ENCODE measurements around the gene ZNF282.

The ZNF282 gene

GRCh38 chr7:149207324-149208035 lies 12.1 kb downstream of the ZNF282 start:
- Histone ChIP-seq H3K4me3 (ENCODE audit: low read depth in 1 of 5, low read length in 5 of 5) (no peak overlapping the region), H3K27me3 (ENCODE audit: control insufficient read depth in 5 of 5, insufficient read depth in 4 of 5, low read length in 5 of 5) (no peaks in the 10 kb centered on the region), H3K9ac (ENCODE audit: low read length in 5 of 5) (no peak overlapping the region), H3K36me3 (ENCODE audit: control insufficient read depth in 5 of 5, insufficient read depth in 5 of 5, low read length in 5 of 5) (peaks cover 8 to 86% (median 82%) of the 10 kb centered on the region in 5 donors), H3K27ac (ENCODE audit: low read depth, low read length) (no peak overlapping the region), H3K9me3 (ENCODE audit: control insufficient read depth in 5 of 5, low read length in 5 of 5) (no peaks in the 10 kb centered on the region), H3K4me1 (ENCODE audit: control insufficient read depth in 5 of 5, insufficient read depth in 5 of 5, low read length in 5 of 5) (no peaks in the 10 kb centered on the region)

- H3K4me3 ChIP-seq (ENCODE audit: low read depth in 1 of 5, low read length in 5 of 5), result no peak overlapping the region
- H3K9me3 ChIP-seq (ENCODE audit: control insufficient read depth in 5 of 5, low read length in 5 of 5), result no peaks in the 10 kb centered on the region
- H3K27me3 ChIP-seq (ENCODE audit: control insufficient read depth in 5 of 5, insufficient read depth in 4 of 5, low read length in 5 of 5), result no peaks in the 10 kb centered on the region
- peaks cover 8 to 93% (median 82%) of the 10 kb centered on the region in 5 donors for H3K36me3 ChIP-seq (ENCODE audit: control insufficient read depth in 5 of 5, insufficient read depth in 5 of 5, low read length in 5 of 5)
- no peak overlapping the region for H3K27ac ChIP-seq (ENCODE audit: low read depth, low read length)
- H3K4me1 ChIP-seq (ENCODE audit: control insufficient read depth in 5 of 5, insufficient read depth in 5 of 5, low read length in 5 of 5), result peaks cover 0 to 16% (median 13%) of the 10 kb centered on the region in 5 donors
- H3K9ac ChIP-seq (ENCODE audit: low read length in 5 of 5), result no peak overlapping the region
Measured at GRCh38 chr7:149209518-149210269, 14.3 kb downstream of the ZNF282 start.

- H3K9ac ChIP-seq (ENCODE audit: low read length in 5 of 5), result no peak overlapping the region
- no peaks in the 10 kb centered on the region for H3K9me3 ChIP-seq (ENCODE audit: control insufficient read depth in 5 of 5, low read length in 5 of 5)
- no peak overlapping the region for H3K4me3 ChIP-seq (ENCODE audit: low read depth in 1 of 5, low read length in 5 of 5)
- peaks cover 0 to 19% (median 13%) of the 10 kb centered on the region in 5 donors for H3K4me1 ChIP-seq (ENCODE audit: control insufficient read depth in 5 of 5, insufficient read depth in 5 of 5, low read length in 5 of 5)
- H3K36me3 ChIP-seq (ENCODE audit: control insufficient read depth in 5 of 5, insufficient read depth in 5 of 5, low read length in 5 of 5), result peaks cover 8 to 98% (median 88%) of the 10 kb centered on the region in 5 donors
- no peaks in the 10 kb centered on the region for H3K27me3 ChIP-seq (ENCODE audit: control insufficient read depth in 5 of 5, insufficient read depth in 4 of 5, low read length in 5 of 5)
- no peak overlapping the region for H3K27ac ChIP-seq (ENCODE audit: low read depth, low read length)
Measured at GRCh38 chr7:149210551-149210950, 15.2 kb downstream of the ZNF282 start.

GRCh38 chr7:149214020-149214720 lies 18.8 kb downstream of the ZNF282 start:
- Histone ChIP-seq H3K36me3 (ENCODE audit: control insufficient read depth in 5 of 5, insufficient read depth in 5 of 5, low read length in 5 of 5) (peaks cover 8 to 99% (median 92%) of the 10 kb centered on the region in 5 donors), H3K9me3 (ENCODE audit: control insufficient read depth in 5 of 5, low read length in 5 of 5) (no peaks in the 10 kb centered on the region), H3K4me1 (ENCODE audit: control insufficient read depth in 5 of 5, insufficient read depth in 5 of 5, low read length in 5 of 5) (peaks cover 0 to 19% (median 13%) of the 10 kb centered on the region in 5 donors), H3K27ac (ENCODE audit: low read depth, low read length) (no peak overlapping the region), H3K4me3 (ENCODE audit: low read depth in 1 of 5, low read length in 5 of 5) (no peak overlapping the region), H3K9ac (ENCODE audit: low read length in 5 of 5) (no peak overlapping the region), H3K27me3 (ENCODE audit: control insufficient read depth in 5 of 5, insufficient read depth in 4 of 5, low read length in 5 of 5) (no peaks in the 10 kb centered on the region)

- Histone ChIP-seq H3K4me3 (ENCODE audit: low read depth in 1 of 5, low read length in 5 of 5) (no peak overlapping the region), H3K27me3 (ENCODE audit: control insufficient read depth in 5 of 5, insufficient read depth in 4 of 5, low read length in 5 of 5) (no peaks in the 10 kb centered on the region), H3K36me3 (ENCODE audit: control insufficient read depth in 5 of 5, insufficient read depth in 5 of 5, low read length in 5 of 5) (peaks cover 7 to 98% (median 84%) of the 10 kb centered on the region in 5 donors), H3K27ac (ENCODE audit: low read depth, low read length) (no peak overlapping the region), H3K9ac (ENCODE audit: low read length in 5 of 5) (no peak overlapping the region), H3K9me3 (ENCODE audit: control insufficient read depth in 5 of 5, low read length in 5 of 5) (no peaks in the 10 kb centered on the region), H3K4me1 (ENCODE audit: control insufficient read depth in 5 of 5, insufficient read depth in 5 of 5, low read length in 5 of 5) (peaks cover 0 to 19% (median 13%) of the 10 kb centered on the region in 5 donors)
Measured at GRCh38 chr7:149216402-149216801, 21.1 kb downstream of the ZNF282 start.

- Histone ChIP-seq H3K9ac (ENCODE audit: low read length in 5 of 5) (no peak overlapping the region), H3K36me3 (ENCODE audit: control insufficient read depth in 5 of 5, insufficient read depth in 5 of 5, low read length in 5 of 5) (peaks cover 0 to 95% (median 82%) of the 10 kb centered on the region in 5 donors), H3K27me3 (ENCODE audit: control insufficient read depth in 5 of 5, insufficient read depth in 4 of 5, low read length in 5 of 5) (no peaks in the 10 kb centered on the region), H3K4me3 (ENCODE audit: low read depth in 1 of 5, low read length in 5 of 5) (no peak overlapping the region), H3K9me3 (ENCODE audit: control insufficient read depth in 5 of 5, low read length in 5 of 5) (no peaks in the 10 kb centered on the region), H3K27ac (ENCODE audit: low read depth, low read length) (no peak overlapping the region), H3K4me1 (ENCODE audit: control insufficient read depth in 5 of 5, insufficient read depth in 5 of 5, low read length in 5 of 5) (peaks cover 0 to 19% (median 13%) of the 10 kb centered on the region in 5 donors)
Measured at GRCh38 chr7:149217570-149217969, 22.2 kb downstream of the ZNF282 start.

GRCh38 chr7:149218469-149219420 lies 23.4 kb downstream of the ZNF282 start:
- Histone ChIP-seq H3K4me3 (ENCODE audit: low read depth in 1 of 5, low read length in 5 of 5) (no peak overlapping the region), H3K9me3 (ENCODE audit: control insufficient read depth in 5 of 5, low read length in 5 of 5) (peaks cover 0 to 2% (median 0%) of the 10 kb centered on the region in 5 donors), H3K36me3 (ENCODE audit: control insufficient read depth in 5 of 5, insufficient read depth in 5 of 5, low read length in 5 of 5) (peaks cover 0 to 91% (median 75%) of the 10 kb centered on the region in 5 donors), H3K9ac (ENCODE audit: low read length in 5 of 5) (no peak overlapping the region), H3K4me1 (ENCODE audit: control insufficient read depth in 5 of 5, insufficient read depth in 5 of 5, low read length in 5 of 5) (peaks cover 0 to 12% (median 8%) of the 10 kb centered on the region in 5 donors), H3K27ac (ENCODE audit: low read depth, low read length) (no peak overlapping the region), H3K27me3 (ENCODE audit: control insufficient read depth in 5 of 5, insufficient read depth in 4 of 5, low read length in 5 of 5) (no peaks in the 10 kb centered on the region)

GRCh38 chr7:149220534-149220933 lies 25.2 kb downstream of the ZNF282 start:
- Histone ChIP-seq H3K4me3 (ENCODE audit: low read depth in 1 of 5, low read length in 5 of 5) (no peak overlapping the region), H3K4me1 (ENCODE audit: control insufficient read depth in 5 of 5, insufficient read depth in 5 of 5, low read length in 5 of 5) (no peaks in the 10 kb centered on the region), H3K27me3 (ENCODE audit: control insufficient read depth in 5 of 5, insufficient read depth in 4 of 5, low read length in 5 of 5) (no peaks in the 10 kb centered on the region), H3K9me3 (ENCODE audit: control insufficient read depth in 5 of 5, low read length in 5 of 5) (peaks cover 0 to 2% (median 0%) of the 10 kb centered on the region in 5 donors), H3K36me3 (ENCODE audit: control insufficient read depth in 5 of 5, insufficient read depth in 5 of 5, low read length in 5 of 5) (peaks cover 0 to 90% (median 73%) of the 10 kb centered on the region in 5 donors), H3K9ac (ENCODE audit: low read length in 5 of 5) (no peak overlapping the region), H3K27ac (ENCODE audit: low read depth, low read length) (no peak overlapping the region)

- H3K27me3 ChIP-seq (ENCODE audit: control insufficient read depth in 5 of 5, insufficient read depth in 4 of 5, low read length in 5 of 5), result no peaks in the 10 kb centered on the region
- peaks cover 0 to 2% (median 0%) of the 10 kb centered on the region in 5 donors for H3K9me3 ChIP-seq (ENCODE audit: control insufficient read depth in 5 of 5, low read length in 5 of 5)
- H3K36me3 ChIP-seq (ENCODE audit: control insufficient read depth in 5 of 5, insufficient read depth in 5 of 5, low read length in 5 of 5), result peaks cover 0 to 69% (median 52%) of the 10 kb centered on the region in 5 donors
- H3K27ac ChIP-seq (ENCODE audit: low read depth, low read length), result no peak overlapping the region
- no peak overlapping the region for H3K4me3 ChIP-seq (ENCODE audit: low read depth in 1 of 5, low read length in 5 of 5)
- H3K4me1 ChIP-seq (ENCODE audit: control insufficient read depth in 5 of 5, insufficient read depth in 5 of 5, low read length in 5 of 5), result peaks cover 0 to 5% (median 0%) of the 10 kb centered on the region in 5 donors
- H3K9ac ChIP-seq (ENCODE audit: low read length in 5 of 5), result no peak overlapping the region
Measured at GRCh38 chr7:149223176-149223575, 27.8 kb downstream of the ZNF282 start.

All from subcutaneous abdominal adipose tissue (tissue), 5 donors.